HG03280 (cell line): ENCODE measurements around the gene MIDN.

Experiments
- ATAC-seq: cut with Tn5 transposase; IDR thresholded peaks from one replicate; pipeline ENCODE4 v1.9.1; 2021; ENCODE audit warnings: mild to moderate bottlenecking, moderate library complexity; ENCODE audit not compliant: unreplicated experiment

The MIDN gene

DNA sequence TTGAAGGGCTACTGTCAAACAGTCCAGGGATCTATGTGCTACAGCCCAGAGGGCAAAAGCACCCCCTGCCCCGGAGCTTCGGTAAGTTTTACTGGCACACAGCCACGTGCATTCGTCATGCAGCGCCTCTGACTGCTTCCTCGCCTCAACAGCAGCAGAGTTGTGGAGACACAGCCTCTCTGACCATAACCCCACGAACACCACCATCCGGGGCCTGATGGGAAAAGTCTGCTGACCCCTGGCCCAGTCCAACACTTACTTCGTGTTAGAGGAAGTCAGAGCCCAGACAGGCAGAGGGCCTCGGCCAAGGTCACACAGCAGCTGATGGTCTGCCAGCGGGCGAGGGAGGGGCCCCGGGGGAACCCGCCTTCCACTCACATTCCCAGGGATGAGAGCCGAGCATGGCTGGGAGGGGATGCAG is 15.7 kb upstream of the MIDN start:
- ATAC-seq, result no peak

- ATAC-seq, result no peak
Measured at GRCh38 chr19:1233115-1233667, 15.2 kb upstream of the MIDN start.

DNA sequence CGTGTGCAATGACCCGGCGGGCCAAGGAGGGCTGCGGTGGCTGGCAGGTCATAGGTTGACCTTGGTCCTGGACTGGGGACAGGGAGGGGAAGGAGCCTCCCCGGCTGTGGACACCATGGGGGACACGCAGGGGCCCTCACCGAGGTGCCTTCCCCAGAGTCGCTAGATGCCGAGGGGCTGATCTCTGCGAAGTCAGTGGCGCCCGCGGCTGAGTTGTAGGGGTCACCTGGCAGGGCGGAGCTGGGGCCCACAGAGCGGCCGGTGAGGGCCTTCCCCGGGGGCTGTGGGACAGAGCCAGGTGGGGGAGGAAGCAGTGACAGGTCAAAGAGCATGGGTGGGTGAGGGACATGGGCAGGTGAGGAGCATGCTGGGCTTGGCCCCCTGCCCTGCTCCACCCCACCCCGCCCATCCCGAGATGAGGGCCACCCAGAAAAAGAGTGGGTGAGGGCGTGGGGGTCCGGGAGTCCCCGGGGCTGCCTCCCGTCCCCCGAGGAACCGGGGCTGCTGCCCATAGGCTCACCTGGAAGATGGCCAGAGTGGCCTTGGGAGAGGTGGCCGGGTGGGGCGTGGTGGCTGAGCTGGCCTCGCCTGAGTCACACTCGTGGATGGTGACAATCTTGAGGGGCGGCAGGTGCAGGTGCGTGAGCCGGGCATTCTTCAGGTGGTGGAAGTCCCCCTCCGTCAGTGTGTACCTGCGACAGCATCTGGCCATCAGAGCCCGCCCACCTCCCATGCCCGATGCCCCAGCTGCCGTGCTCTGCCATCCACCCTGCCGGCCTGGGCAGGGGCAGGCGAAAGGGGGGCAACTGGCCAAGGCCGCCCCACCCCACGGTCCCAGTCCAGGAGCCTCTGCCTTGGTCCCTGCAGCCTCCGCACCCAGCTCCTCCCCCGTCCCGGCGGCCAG is 14.1 kb upstream of the MIDN start:
- ATAC-seq, result no peak

DNA sequence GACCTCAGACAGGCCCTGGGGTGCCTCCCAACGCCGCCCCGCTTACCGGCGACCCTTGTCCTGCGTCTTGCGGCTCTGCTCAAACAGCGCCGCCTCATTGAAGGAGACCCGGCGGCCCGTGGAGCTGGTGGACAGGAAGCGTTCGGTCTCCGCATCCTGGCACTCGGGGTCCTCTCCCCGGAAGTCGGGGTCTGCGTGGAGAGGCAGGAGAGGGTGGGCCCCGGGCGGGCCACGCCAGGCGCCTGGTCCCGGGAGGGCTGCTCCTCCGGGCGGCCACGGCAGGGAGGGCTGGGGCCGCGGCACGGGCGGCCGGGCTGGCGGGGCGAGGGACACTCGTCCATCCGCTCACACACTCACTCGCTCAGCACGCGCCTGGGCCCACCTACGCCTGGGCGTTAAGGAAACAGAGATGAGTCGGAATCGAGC is 13.4 kb upstream of the MIDN start:
- no peak for ATAC-seq

DNA sequence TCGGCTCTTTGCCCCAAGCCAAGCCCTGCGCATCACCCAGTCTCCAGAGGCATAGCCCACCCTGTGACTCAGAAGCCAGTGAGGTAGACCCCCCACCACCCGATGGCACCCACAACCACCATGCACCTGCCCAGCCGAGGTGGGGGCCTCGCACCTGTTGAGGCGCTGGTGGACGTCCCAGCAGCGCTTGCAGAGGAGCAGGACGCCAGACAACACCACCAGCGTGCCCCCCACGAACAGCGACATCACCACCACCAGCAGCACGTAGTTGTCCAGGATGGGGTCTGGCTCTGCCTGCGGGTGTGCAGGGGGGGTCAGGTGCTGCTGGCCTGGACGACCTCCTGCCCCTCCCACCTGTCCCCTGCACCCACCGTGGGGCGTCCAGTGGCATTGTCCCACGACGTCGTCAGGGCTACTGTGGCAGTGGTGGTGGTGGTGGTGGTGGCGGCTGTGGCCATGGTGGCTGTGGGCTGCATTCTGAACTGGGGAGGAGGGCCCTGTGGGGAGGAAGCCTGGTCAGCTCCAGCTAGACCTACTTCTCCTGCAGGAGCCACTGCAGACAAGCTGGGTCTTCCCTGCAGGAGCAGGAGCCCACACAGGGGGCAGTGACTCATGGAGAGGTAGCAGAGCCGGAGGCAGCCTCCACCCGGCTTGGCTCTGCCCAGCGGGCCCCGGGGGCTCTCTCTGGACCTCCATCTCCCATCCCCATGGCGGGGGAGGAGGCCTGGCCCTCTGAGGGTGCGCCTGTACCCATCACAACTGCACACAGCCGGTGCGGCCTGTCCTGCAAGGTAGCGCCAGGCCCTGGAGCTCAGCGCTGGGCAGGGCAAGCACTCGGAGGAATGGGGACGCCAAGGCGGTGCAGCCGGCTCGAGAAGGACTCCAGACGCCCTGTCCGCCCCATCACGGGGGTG is 12.5 kb upstream of the MIDN start:
- ATAC-seq, result no peak

DNA sequence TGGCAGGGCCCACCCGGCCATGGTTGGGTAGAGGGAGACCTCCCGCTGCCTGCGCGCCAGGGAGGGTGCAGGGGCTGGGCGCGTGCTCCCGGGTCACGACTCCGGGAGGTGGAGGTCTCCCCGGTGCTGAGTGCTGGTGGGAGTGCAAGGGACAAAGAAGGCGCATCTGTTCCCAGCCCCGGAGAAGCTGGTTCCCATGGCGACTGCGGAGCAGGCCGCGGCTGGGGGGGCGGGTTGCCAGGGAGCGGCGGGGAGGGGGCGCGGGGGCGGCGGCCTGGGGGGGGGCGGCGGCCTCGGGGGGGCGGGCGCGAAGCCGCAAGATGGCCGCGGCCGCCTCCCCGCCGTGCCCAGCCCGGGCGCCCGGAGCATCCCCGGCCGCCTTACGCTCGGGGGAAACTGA is 11.8 kb upstream of the MIDN start:
- ATAC-seq, result no peak

DNA sequence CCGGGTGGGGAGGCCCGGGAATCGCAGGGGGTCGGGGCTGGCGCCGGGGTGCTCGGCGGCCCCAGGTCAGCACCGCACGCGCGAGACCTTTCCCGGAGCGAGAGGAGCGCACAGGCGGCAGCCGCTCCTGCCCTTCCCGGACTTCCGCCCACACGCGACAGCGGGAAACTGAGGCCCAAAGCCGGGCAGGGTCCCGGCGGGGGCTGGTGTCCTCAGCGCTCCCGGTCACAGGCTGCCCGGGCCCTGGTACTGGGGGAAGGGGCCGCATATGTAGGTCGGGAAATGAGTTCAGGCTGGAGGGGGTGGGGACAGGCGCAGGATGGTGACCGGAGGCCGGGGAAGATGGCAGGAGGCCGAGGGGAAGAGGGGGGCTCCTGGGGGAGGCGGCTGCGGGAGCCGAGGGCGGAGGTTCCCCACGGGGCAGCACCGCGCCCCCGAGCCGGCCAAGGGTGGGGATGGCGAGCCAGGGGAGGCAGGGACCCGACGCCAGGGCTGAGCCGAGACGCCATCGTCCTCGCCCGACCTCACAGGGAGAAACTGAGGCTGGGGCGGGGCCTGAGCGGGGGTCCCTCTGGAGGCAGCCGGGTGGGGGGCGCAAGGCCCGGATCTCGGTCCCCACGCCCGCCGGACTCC is 11.2 kb upstream of the MIDN start:
- ATAC-seq, result no peak

- no peak for ATAC-seq
Measured at GRCh38 chr19:1237754-1238368, 10.5 kb upstream of the MIDN start, which contains the start of gene CBARP. Gene CBARP, minus strand, starts transcription at chr19:1238005. Its CDS starts 1,905 bp downstream, at chr19:1236100.

- ATAC-seq, result no peak
Measured at GRCh38 chr19:1238369-1239303, 9.7 kb upstream of the MIDN start.

DNA sequence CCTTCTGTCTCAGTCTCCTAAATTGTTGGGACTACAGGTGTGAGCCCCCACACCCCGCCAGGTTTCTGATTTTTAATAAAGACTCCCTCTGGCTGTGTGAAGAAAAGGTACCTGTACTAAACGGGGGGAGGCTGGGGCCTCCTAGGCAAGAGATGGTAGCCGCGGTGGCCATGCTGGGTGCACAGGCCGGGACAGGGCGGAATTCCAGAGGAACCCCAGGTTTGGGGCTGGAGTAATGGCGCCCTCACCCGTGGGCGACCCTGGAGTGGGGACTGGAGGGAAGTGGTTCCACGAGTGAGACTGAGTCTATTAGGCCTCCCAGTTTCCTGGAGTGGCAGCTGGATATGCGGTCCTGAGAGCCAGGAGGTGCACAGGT is 9.0 kb upstream of the MIDN start:
- no peak for ATAC-seq

GRCh38 chr19:1239796-1240737 is 8.3 kb upstream of the MIDN start:
- no peak for ATAC-seq

DNA sequence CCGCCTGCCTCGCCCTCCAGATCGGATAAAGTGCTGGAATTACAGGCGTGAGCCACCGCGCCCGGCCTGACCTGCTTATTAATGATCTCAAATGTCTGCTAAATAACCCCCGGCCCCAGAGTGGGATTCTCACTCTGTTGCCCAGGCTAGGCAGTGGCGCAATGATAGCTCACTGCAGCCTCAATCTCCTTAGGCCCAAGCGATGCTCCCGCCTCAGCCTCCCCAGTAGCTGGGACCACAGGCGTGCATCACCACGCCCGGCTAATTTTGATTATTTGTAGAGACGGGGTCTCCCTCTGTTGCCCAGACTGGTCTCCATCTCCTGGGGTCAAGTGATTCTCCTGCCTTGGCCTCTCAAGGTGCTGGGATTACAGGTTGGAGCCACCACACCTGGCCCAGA is 7.5 kb upstream of the MIDN start:
- ATAC-seq, result no peak

DNA sequence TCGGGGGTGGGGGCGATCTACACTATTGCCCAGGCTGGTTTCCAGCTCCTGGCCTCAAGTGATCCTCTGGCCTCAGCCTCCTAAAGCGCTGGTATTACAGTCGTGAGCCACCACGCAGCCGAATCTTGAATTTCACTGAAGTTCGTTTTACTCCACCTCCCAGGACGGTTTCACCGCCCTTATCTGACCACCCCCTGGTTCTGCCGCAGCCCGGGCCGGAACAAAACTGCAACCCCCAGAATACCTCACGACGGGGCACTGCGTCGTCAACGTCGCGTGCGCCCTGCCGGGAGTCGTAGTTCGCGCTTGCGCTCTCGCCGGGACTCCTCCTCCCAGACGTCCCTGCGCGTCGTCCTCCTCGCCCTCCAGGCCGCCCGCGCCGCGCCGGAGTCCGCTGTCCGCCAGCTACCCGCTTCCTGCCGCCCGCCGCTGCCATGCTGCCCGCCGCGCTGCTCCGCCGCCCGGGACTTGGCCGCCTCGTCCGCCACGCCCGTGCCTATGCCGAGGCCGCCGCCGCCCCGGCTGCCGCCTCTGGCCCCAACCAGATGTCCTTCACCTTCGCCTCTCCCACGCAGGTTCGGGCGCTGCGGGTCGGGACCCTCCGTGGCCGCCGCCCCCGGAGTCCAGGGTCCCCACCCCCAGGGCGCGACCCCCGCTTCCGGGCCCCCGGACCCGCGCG is 6.8 kb upstream of the MIDN start, which contains the start of gene ATP5F1D:
ATP5F1D (plus strand) TSS at position 335 of the 679 bp plus-strand sequence; CDS start at position 435, 100 bp downstream.
- ATAC-seq, result peak; percentile 56

GRCh38 chr19:1243768-1244692 is 4.4 kb upstream of the MIDN start:
- ATAC-seq, result no peak

DNA sequence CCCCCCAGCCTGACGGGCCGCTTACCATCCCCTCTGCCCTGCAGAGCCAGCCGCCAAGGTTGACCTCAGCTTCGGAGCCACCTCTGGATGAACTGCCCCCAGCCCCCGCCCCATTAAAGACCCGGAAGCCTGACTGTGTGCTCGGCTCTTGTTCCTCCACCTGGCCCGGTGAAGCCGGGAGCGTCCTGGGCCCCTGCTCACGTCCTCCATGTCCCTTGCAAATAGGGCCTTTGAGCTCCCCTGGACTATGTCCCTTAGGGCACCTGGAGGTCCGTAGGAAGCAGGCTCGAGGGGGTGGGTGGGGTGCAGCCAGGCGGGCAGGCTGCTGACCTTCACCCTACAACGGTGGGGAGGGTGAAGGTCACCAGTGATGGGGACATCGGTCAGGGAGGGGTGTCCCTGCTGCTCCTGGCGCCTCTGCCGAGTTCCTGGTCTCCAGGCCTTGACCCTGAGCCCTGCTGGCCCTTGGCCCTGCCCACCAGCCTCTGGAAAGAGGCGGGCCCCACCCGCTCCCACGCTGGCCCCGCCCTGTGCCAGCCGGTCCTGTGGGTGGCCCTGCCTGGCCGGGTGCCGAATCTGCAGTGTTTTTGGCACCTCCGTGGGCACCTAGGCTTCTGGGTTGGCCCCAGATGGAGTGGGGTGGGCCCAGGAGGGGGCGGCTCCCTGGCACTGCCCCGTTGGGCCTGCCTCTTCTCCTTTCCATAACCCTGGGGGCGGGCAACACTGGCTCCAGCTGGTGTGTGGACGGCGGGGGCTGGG is 3.5 kb upstream of the MIDN start:
- ATAC-seq, result no peak
